Measurements from ENCODE around the gene KPNA3.
"Not testable (repeated sequence)": the region's sequence is repeated elsewhere in the genome, so short reads cannot be mapped to it uniquely, and the experiment has no call there.

KPNA3 gene, protein sequence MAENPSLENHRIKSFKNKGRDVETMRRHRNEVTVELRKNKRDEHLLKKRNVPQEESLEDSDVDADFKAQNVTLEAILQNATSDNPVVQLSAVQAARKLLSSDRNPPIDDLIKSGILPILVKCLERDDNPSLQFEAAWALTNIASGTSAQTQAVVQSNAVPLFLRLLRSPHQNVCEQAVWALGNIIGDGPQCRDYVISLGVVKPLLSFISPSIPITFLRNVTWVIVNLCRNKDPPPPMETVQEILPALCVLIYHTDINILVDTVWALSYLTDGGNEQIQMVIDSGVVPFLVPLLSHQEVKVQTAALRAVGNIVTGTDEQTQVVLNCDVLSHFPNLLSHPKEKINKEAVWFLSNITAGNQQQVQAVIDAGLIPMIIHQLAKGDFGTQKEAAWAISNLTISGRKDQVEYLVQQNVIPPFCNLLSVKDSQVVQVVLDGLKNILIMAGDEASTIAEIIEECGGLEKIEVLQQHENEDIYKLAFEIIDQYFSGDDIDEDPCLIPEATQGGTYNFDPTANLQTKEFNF

DNA sequence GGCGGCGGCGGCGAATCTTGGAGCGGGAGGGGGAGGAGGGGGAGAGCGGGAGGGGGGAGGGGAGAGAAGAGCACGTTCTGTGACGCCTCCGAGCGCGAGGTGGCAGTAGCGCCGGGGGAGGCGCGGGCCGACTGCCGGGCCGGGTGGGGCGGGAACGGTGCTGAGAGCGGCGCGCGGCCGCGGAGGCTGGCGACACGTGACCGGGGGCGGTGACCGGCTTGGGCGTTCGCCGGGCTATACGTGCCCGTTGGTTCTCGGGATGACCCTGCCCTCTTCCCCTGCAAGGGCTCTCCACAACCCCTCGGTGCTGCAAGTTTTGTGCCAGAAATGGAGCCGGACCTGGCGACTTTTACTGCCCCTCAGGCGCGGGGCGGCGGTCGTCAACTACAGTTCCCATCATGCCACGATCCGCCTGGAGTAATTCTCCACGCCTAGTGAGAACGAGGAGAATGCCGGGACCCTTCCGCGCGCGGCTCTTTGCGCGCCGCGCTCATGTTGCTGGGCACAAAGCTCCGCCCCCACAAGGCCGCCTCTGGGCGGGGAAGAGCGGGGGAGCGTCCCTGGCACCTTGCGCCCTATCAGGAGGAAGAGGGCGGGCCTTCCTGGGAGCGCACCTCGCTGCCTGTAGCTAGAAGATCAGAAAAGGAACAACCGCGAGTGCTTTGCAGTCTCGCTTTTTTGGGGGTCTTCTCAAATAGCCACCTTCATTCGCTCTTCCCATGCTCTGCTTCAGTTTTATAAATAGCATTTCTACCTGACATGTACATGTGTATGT is at the start of gene KPNA3:
TSS of gene KPNA3 (minus strand) at position 133 of the 775 bp plus-strand sequence. CDS start 176 bp downstream, outside the sequence.
- DNase-seq: peak; percentile 84 to 99 (median 97)

DNA sequence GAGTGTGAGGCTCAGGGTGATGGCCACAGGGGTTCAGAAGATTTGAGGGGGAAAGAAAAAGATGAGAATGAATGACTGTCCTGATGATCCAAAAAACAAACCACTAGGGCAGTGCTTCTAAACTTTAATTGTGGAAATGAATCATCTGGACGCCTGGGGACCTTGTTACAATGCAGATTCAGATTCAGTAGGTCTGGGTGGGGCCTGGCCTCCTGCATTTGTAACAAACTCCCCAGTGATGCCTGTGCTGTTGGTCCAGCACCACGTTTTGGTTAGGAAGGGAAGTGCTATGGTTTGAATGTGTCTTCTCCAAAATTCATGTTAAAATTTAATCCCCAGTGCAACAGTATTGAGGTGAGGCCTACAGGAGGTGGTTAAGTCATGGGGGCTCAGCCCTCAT is 49.5 kb upstream of the KPNA3 start:
- DNase-seq: no peak

DNA sequence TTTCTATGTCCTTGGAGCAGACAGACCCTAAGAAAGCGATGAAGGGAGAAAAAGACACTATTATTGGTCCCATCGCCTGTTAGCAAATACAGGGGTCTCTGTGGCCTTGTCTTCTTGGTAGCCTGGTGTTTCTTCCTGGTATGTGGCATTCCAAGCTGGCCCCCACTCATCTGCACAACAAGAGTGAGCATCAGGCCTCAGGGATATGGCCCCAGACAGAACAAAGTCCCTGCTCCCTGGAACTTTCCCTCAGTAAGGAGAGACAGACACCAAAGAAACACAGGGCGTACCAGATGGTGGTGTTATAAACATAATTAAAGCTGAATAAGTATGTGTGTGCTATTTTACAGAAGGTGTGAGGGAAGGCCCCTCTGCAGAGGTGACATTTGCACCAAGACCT is 48.2 kb upstream of the KPNA3 start:
- DNase-seq: no peak

DNA sequence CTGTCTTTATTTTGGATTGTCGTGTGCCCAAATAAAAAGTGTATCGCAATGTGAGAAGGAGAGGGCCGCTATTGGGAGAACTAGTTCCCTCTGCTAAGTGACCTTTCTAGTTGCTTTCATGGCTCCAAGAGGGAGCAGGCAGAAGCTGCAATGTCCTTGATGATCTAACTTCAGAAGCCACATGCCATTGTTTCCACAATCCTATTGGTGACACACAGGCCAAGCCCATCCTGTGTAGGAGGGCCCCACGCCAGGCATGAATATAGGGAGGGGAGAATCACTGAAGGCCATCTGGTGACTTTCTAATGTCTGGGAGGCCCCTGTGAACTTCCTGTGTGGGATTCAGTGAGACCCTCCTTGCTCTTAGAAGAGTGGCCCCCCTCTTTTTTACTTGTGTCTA is 47.8 kb upstream of the KPNA3 start:
- no peak for DNase-seq

DNA sequence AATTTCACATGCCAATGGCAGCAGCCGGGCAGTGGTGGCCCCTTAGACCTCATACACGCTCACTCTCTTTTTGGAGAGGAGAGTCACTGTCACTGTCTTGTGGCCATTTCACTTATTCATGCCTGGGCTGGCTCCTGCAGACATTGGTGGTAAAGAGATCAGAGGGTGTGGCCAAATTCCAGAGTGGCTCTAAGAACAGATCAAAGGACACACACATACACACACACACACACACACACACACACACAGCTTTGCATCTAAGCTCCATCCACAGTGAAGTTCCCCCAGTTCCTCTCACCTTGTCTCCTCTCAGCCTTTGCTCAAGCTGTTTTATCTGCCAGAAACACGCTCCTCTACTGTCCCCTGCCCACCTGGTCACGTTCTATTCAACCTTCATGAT is 46.5 kb upstream of the KPNA3 start:
- no peak for DNase-seq

DNA sequence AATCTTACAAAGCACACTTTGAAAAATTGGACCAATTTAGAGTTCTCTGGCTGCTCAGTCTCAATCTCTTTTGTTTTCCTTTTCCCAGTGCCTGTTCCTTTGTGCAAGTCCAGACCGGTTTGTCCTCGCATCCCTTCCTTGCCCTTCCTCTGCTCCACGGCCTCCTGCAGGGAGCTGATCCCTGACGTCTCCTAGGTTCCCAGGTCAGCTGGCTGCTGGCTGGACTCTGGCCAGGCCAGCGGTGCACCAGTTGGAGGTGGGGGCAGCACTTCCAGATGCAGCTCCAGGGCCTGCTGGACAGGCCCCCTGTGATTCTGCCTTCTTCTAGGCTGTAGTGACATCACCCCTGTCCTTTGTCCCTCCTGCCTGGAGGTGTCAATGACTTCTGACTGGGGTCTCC is 44.0 kb upstream of the KPNA3 start:
- peak in 2 of 58 donors; percentile 7 to 12 for DNase-seq

DNA sequence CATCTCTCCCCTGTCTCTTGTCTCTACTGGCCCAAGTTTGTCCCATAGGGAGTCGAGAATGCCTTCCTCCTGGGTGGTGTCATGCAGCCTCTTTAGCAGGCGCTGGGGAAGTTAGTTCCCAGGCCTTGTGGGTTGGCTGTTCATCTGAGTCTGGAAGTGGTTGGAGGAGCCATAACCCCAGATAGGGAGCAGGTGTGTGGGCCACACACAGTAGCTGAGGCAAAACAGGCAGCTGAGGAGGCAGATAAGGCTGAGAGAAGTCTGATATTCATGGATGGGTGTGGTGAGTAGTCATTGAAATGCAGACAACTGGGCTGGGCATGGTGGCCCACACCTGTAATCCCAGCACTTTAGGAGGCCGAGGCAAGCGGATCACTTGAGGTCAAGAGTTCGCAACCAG is 40.9 kb upstream of the KPNA3 start:
- no peak for DNase-seq

DNA sequence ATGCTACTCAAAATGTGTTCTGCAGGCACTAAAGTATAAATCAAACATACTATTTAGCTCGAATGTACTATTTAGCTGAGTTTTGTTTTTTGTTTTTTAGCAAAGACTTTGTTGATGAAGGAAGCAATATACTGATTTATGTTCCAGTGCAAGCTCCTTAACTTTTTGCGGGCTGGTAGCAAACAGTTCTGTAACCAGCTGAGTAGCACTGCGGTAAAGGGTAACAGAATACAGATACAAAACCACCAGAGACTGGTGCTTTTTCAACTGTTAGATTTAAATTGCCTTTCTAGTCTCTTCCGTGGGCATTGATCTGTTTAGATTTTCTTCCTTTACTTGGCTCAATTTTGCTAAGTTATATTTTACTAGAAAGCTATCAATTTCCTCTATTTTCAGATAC is 39.0 kb upstream of the KPNA3 start:
- no peak for DNase-seq

DNA sequence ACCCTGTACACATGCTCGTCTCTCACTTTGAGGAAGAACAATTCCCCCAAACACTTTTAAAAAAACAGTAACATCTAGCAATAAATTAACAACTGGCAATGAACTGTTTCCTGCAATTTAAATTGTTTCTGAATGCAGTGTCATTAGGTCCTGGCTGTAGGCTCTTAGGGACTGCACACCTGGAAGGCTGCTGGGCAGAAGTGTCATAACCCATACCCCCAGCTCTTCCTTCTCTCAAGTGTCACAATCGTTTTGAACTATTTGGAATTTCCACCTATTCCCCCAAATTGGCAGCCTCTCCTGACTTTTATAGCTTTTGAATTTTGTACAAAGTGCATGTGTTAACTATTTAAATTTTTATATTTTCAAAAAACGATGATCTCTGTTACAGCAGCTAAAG is 38.2 kb upstream of the KPNA3 start:
- DNase-seq: no peak

DNA sequence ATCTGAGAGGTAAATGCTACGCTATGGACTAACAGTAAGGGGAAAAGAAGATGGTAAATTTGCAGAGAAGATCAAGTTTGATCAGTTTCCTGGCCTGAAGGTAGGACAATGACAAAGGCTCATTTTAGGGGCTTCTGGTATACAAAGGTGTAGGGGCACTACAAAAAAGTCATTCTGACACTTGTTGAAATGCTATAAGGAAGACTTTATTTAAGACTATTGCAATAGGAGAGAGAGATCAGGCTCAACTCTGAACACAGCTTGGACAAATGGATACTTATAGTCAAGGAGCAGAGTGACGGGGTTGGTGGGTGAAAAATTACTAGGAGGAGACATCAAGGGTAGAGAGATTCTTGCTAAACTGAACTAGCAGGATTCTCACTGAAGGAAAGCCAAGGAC is 37.2 kb upstream of the KPNA3 start:
- no peak for DNase-seq

DNA sequence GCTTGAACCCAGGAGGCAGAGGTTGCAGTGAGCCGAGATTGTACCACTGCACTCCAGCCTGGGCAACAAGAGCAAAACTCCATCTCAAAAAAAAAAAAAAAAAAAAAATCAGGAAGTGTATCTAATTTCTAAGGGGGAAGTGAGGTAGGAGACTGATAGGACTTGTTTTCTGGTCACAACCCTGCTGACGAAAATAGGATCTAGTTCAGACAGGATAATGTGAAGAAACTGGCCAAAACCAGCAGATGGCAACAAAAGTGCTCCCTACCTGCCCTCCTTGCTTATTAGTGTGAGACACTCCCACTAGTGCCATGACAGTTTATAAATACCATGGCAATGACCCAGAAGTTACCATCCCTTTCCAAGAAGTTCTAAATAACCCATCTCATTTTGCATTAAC is 36.0 kb upstream of the KPNA3 start:
- no peak for DNase-seq

DNA sequence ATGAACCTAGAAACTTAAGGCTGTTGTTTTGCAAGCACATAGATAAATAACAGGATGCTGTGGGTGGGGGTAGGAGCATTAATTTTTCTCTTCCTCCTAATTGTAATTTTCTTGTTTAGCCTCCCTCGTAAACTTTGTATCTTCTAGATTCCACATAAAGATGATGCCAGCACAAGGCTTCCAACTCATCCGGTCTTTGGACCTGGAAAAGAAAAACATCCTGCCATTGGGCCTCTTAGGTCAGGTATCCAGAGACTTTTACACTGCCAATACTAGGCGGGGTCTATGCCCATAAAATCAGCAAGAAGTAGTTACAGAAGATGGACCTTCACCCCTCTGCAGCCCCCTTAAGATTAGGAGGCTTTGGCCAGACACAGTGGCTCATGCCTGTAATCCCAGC is 35.4 kb upstream of the KPNA3 start:
- DNase-seq: no peak

DNA sequence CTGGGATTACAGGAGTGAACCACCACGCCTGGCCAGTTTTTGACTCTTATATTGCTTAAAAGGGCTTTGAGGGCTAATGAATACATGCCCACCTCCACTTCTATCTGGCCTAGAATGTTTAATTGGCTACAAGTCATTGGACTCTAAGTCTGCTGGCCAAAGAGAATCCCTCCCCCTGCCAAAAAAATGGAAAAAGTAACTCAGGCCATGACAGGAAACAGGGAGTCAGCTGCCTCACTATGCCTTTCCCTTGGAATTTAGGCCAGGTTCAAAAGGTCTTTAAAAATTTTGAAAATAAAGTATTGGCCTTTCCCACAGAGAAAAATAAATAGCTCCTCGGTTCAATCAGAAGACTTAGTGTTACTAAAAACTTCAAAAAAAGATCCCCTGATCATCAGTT is 34.9 kb upstream of the KPNA3 start:
- no peak for DNase-seq

DNA sequence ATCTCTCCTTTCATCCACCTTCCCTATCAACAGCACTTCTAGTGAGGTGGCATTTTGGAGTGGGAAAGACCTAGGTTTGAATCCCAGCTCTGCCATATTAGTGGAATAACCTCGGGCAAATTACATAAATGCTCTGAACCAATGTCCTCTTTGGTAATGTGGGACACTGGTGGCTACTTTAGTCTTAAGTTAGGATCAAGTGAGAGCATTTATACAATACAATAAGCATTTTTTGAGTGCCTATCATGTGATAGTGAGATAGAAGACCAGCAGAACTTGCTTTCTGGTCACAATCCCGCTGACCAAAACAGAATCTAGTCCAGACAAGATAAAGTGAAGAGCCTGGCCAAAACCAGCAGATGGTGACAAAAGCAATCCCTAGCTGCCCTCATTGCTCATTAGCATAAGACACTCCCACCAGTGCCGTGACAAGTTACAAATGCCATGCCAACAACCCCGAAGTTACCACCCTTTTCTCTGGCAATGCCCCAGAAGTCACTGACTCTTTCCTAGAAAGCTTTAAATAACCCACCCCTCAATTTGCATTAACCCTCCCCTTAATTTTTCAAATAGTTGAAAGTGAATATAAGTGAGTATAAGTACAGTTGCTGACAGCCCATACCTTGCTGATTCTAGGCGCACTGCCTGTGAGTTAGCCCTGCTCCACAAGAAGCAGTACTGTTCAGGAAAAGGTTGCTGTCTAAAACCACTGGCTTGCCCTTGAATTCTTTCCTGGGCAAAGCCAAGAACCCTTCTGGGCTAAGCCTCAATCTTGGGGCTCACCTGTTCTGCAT is 28.9 kb upstream of the KPNA3 start:
- DNase-seq: no peak

DNA sequence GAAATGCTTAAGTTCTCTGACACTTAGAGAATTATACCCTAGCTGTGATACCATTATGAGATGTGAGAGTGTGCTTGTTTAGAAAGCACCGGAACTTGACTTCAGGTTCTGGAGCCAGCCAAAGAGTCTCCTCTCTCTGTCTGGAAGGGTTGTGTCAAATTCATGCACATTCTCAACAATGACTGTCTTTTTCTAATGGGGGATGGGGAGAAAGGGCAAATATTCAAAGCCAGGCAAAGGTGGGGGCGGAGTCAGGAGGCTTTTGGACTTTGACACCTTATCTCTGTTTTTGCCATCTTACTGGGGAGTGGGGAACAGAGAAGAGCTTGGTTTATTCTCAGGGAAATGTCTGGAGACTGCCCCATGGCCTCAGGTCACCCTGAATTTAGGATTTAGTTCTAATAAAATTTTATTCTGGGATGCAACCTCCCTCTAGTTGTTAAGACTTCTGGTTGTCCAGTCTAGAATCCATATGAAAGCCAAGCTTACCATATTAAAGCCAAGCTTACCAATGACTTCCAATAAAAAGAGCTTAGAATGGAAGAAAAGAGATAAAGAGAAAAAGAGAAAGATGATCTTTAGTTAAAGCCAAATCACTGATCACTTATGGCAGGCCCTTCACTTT is 28.2 kb upstream of the KPNA3 start:
- no peak for DNase-seq

DNA sequence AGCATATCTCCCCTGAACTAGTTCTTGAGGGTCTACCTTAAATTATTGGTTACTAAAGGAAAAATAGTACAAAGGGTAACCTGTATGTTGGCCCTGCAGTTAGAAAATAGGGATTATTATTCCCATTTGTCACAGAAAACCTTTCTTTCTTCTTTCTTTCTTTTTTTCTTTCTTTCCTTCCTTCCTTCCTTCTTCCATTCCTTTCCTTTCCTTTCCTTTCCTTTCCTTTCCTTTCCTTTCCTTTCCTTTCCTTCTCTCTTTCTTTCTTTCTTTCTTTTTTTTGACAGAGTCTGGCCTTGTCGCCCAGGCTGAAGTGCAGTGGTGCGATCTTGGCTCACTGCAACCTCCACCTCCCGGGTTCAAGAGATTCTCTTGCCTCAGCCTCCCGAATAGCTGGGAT is 23.6 kb upstream of the KPNA3 start:
- DNase-seq: not testable (repeated sequence)

DNA sequence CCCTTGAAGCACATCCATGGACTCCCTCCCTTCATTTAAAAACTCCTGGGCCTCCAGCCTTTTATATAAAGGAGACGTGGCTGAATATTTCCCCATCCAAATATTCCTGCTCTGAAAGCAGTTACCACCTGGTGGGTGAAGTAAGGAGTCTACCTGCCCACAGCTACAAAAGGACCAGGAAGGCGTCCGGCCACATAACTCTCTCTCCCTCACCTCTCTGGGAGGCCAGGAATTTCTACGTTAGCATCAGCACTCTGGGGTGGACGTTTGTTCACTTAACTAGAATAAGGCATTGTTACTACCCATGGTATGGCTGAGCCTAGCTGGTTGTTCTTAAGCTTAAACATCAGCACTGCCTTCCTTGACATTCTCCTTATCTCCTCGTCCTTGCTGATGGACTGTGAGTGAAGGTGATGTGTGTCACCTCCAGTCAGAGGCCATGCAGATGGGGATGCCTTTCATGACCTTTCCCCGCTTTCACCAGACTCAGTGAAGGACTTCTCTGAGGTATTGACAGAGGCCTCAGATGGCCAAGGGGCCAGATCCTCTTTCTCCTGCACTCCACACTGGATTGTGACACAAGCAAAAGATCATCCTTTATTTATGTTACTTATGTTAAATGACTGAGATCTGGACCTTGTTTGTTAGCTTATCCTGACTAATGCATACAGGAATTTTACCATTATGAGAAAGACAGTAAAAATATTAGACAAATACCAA is 22.2 kb upstream of the KPNA3 start:
- DNase-seq: no peak

DNA sequence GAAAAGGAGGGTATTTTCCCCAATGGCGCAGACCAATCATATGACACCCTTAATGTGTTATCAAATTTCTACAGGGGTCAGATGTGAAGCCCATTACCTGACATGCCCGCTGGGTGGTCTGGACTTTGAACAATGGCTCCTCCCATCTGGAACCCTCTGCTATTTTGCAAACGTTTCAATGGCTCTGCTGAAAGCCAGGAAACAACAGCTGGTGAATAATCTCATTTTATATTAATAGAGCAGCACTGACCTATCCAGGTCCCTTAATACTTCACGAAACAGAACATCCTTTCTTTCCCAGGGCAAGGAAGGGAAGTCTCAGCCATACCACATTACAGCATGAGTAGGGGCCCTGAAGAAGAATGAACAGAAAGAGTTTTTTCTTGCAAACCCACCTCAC is 20.3 kb upstream of the KPNA3 start:
- no peak for DNase-seq

DNA sequence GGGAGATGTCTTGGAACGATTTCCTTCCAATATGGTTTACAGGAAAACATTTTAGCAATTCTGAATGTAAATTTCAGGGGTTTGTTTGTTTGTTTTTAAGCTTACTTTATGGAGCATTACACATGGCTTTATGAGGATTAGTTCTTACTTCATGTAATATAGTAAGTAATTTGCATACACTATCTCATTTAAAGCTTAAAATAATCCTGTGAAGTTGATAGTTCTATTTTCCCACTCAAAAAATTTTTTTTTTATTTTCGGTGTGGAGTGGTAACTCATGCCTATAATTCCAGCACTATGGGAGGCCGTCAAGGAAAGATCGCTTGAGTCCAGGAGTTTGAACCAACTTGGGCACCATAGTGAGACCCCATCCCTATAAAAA is 19.0 kb upstream of the KPNA3 start:
- DNase-seq: no peak

Data from anterior cingulate cortex (tissue), 58 donors.